Hepatocyte (in vitro differentiated cells): Measurements from ENCODE around the gene MYRIP.

Experiments
- EZH2 ChIP-seq: fragments of 200-600 bp; sonication (generic); IDR thresholded peaks from 2 replicates; pipeline ENCODE4 v1.6.1; 2016; ENCODE audit warnings: antibody characterized with exemption, mild to moderate bottlenecking, borderline replicate concordance
- EZH2phosphoT487 ChIP-seq: fragments of 200-600 bp; sonication (generic); IDR thresholded peaks from one replicate; pipeline ENCODE4 v1.6.1; 2018; ENCODE audit warnings: antibody characterized with exemption, mild to moderate bottlenecking, low read depth, moderate library complexity; ENCODE audit not compliant: unreplicated experiment, severe bottlenecking
- TF ChIP-seq, protein P1 (sequence below): fragments of 200-600 bp; sonication (generic); IDR thresholded peaks from 2 replicates; pipeline ENCODE4 v1.5.1; 2016; ENCODE audit warnings: antibody characterized with exemption, mild to moderate bottlenecking; ENCODE audit not compliant: poor library complexity

DNA sequence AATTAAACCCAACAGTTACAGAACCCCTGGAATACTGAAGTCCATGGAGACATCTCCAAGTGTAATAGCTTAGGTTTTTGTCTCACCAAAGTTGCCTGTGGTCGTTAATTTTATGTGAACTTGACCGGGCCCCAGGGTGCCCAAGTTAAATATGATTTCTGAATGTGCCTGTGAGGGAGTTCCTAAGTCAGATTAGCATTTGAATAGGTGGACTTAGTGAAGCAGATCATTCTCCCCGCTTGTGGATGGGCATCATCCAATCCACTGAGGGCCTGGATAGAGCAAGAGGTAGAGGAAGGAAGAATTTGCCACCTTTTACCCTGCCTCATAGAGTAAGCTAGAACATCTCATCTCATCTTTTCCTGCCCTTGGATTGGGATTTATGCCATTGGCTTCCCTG, 203.0 kb downstream of the MYRIP start:
- TF ChIP-seq, protein P1, sequence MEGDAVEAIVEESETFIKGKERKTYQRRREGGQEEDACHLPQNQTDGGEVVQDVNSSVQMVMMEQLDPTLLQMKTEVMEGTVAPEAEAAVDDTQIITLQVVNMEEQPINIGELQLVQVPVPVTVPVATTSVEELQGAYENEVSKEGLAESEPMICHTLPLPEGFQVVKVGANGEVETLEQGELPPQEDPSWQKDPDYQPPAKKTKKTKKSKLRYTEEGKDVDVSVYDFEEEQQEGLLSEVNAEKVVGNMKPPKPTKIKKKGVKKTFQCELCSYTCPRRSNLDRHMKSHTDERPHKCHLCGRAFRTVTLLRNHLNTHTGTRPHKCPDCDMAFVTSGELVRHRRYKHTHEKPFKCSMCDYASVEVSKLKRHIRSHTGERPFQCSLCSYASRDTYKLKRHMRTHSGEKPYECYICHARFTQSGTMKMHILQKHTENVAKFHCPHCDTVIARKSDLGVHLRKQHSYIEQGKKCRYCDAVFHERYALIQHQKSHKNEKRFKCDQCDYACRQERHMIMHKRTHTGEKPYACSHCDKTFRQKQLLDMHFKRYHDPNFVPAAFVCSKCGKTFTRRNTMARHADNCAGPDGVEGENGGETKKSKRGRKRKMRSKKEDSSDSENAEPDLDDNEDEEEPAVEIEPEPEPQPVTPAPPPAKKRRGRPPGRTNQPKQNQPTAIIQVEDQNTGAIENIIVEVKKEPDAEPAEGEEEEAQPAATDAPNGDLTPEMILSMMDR, result no peak
- TF ChIP-seq EZH2phosphoT487 (no peak), EZH2 (no peak)
